ENCODE measurements around the gene NEUROG2. TPM values are rescaled to one million over a fixed set of nuclear protein-coding genes. Genes with fewer than 3 reads are reported as not detected.

Gene NEUROG2
- polyA plus RNA-seq, 1 donor from 2014 or later: 0.19 TPM

DNA sequence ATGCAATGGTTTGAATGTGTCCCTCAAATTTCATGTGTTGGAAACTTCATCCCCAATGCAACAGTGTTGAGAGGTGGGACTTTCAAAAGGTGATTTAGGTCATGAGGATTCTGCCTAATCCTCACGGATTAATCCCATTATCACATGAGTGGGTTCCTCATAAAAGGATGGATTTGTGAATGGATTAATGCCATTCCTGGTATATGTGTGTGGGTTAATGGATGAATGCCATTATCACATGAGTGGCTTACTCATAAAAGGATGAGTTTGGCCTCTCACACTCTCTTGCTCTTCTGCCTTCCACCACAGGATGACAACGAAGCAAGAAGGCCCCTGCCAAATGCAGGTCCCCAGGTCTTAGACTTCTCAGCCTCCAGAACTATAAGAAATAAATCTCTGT lies 30.5 kb upstream of the NEUROG2 start:
- no peaks in the 10 kb centered on the region for H3F3A ChIP-seq (ENCODE audit: insufficient read depth, low read length, poor library complexity, severe bottlenecking)
- no peak overlapping the region for H3K4me2 ChIP-seq (ENCODE audit: low read length)
- H3K9ac ChIP-seq (ENCODE audit: low read length): no peak overlapping the region
- H4K20me1 ChIP-seq (ENCODE audit: insufficient read depth): no peaks in the 10 kb centered on the region
- H3K27ac ChIP-seq (ENCODE audit: low read length): no peak overlapping the region
- no peak overlapping the region for H2AFZ ChIP-seq (ENCODE audit: low read depth, low read length)
- no peaks in the 10 kb centered on the region for H3K79me2 ChIP-seq (replicated peaks; ENCODE audit: insufficient read depth, low read length)
- TF ChIP-seq TAF1 (IDR thresholded peaks at IDR 0.05; ENCODE audit: low read depth) (no peak), EP300 (conservative IDR thresholded peaks at IDR 0.05; ENCODE audit: poor library complexity, severe bottlenecking) (no peak), EZH2 (IDR thresholded peaks at IDR 0.05; ENCODE audit: borderline replicate concordance, insufficient read depth, low read length, poor library complexity, severe bottlenecking) (no peak)
- TF ChIP-seq, protein P1, sequence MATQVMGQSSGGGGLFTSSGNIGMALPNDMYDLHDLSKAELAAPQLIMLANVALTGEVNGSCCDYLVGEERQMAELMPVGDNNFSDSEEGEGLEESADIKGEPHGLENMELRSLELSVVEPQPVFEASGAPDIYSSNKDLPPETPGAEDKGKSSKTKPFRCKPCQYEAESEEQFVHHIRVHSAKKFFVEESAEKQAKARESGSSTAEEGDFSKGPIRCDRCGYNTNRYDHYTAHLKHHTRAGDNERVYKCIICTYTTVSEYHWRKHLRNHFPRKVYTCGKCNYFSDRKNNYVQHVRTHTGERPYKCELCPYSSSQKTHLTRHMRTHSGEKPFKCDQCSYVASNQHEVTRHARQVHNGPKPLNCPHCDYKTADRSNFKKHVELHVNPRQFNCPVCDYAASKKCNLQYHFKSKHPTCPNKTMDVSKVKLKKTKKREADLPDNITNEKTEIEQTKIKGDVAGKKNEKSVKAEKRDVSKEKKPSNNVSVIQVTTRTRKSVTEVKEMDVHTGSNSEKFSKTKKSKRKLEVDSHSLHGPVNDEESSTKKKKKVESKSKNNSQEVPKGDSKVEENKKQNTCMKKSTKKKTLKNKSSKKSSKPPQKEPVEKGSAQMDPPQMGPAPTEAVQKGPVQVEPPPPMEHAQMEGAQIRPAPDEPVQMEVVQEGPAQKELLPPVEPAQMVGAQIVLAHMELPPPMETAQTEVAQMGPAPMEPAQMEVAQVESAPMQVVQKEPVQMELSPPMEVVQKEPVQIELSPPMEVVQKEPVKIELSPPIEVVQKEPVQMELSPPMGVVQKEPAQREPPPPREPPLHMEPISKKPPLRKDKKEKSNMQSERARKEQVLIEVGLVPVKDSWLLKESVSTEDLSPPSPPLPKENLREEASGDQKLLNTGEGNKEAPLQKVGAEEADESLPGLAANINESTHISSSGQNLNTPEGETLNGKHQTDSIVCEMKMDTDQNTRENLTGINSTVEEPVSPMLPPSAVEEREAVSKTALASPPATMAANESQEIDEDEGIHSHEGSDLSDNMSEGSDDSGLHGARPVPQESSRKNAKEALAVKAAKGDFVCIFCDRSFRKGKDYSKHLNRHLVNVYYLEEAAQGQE (IDR thresholded peaks at IDR 0.05; ENCODE audit: borderline replicate concordance): no peak
- H3K9me3 ChIP-seq (ENCODE audit: low read length): no peaks in the 10 kb centered on the region
- no peaks in the 10 kb centered on the region for H3K9me2 ChIP-seq (ENCODE audit: insufficient read depth, low read length)
- H3K4me3 ChIP-seq (ENCODE audit: low read length): no peak overlapping the region
- no peaks in the 10 kb centered on the region for H3K27me3 ChIP-seq (ENCODE audit: insufficient read depth, low read depth, low read length)
- no peaks in the 10 kb centered on the region for H3K36me3 ChIP-seq (ENCODE audit: insufficient read depth, low read length)

DNA sequence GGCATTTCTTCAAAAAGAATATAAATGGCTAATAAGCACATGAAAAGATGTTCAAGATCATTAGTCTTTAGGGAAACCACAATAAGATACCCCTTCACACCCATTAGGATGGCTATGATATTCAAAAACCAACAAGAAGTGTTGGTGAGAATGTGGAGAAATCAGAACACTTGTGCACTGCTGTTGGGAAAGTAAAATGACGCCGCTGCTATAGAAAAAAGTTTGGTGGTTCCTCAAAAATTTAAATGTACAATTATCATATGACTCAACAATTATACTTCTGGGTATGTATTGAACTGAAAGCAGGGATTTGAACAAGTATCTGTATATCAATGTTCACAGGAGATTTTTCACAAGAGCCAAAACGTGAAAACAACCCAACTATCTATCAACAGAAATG lies 29.4 kb upstream of the NEUROG2 start:
- no peaks in the 10 kb centered on the region for H3K9me2 ChIP-seq (ENCODE audit: insufficient read depth, low read length)
- no peak overlapping the region for H3K4me2 ChIP-seq (ENCODE audit: low read length)
- H4K20me1 ChIP-seq (ENCODE audit: insufficient read depth): no peaks in the 10 kb centered on the region
- H3K27ac ChIP-seq (ENCODE audit: low read length): no peak overlapping the region
- TF ChIP-seq, protein P2, sequence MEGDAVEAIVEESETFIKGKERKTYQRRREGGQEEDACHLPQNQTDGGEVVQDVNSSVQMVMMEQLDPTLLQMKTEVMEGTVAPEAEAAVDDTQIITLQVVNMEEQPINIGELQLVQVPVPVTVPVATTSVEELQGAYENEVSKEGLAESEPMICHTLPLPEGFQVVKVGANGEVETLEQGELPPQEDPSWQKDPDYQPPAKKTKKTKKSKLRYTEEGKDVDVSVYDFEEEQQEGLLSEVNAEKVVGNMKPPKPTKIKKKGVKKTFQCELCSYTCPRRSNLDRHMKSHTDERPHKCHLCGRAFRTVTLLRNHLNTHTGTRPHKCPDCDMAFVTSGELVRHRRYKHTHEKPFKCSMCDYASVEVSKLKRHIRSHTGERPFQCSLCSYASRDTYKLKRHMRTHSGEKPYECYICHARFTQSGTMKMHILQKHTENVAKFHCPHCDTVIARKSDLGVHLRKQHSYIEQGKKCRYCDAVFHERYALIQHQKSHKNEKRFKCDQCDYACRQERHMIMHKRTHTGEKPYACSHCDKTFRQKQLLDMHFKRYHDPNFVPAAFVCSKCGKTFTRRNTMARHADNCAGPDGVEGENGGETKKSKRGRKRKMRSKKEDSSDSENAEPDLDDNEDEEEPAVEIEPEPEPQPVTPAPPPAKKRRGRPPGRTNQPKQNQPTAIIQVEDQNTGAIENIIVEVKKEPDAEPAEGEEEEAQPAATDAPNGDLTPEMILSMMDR (IDR thresholded peaks at IDR 0.05; ENCODE audit: poor library complexity, severe bottlenecking): no peak
- TF ChIP-seq EZH2 (IDR thresholded peaks at IDR 0.05; ENCODE audit: borderline replicate concordance, insufficient read depth, low read length, poor library complexity, severe bottlenecking) (no peak), SMC3 (conservative IDR thresholded peaks at IDR 0.05; ENCODE audit: poor library complexity) (no peak)
- H3K9ac ChIP-seq (ENCODE audit: low read length): no peak overlapping the region
- H3K4me3 ChIP-seq (ENCODE audit: low read length): no peak overlapping the region
- H3F3A ChIP-seq (ENCODE audit: insufficient read depth, low read length, poor library complexity, severe bottlenecking): no peaks in the 10 kb centered on the region
- H3K79me2 ChIP-seq (replicated peaks; ENCODE audit: insufficient read depth, low read length): no peaks in the 10 kb centered on the region
- H2AFZ ChIP-seq (ENCODE audit: low read depth, low read length): no peak overlapping the region
- H3K9me3 ChIP-seq (ENCODE audit: low read length): no peaks in the 10 kb centered on the region
- no peaks in the 10 kb centered on the region for H3K27me3 ChIP-seq (ENCODE audit: insufficient read depth, low read depth, low read length)
- H3K36me3 ChIP-seq (ENCODE audit: insufficient read depth, low read length): no peaks in the 10 kb centered on the region

DNA sequence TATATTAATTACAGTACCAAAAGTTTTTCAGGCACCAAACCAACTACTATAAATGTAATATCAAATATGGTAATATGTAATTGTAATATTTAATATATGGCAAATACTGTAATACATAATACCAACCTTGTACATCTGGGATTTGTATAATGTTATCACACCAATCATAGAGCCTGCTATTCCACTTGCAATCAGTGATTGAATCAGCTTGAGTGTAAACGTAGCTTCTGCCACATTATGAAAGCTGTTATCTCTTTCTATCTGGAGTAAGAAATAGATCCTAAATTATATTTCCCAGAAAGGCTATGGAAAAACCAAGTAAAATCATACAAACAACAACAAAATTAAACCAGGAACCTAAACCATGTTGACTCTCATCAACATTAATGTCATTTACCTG lies 24.7 kb upstream of the NEUROG2 start:
- Histone ChIP-seq H2AFZ (ENCODE audit: low read depth, low read length) (no peak overlapping the region), H3K9ac (ENCODE audit: low read length) (no peak overlapping the region)
- no peak for TF ChIP-seq RAD21 (conservative IDR thresholded peaks at IDR 0.05)
- TF ChIP-seq POLR2AphosphoS5 (IDR thresholded peaks at IDR 0.05): no peak
- no peak for TF ChIP-seq TAF1 (IDR thresholded peaks at IDR 0.05; ENCODE audit: low read depth)

More for the DNA sequence above, 24.7 kb upstream of the NEUROG2 start:
- H3K36me3 ChIP-seq (ENCODE audit: insufficient read depth, low read length): no peaks in the 10 kb centered on the region
- no peaks in the 10 kb centered on the region for H3K79me2 ChIP-seq (replicated peaks; ENCODE audit: insufficient read depth, low read length)
- H3K4me2 ChIP-seq (ENCODE audit: low read length): no peak overlapping the region
- H3F3A ChIP-seq (ENCODE audit: insufficient read depth, low read length, poor library complexity, severe bottlenecking): no peaks in the 10 kb centered on the region
- H4K20me1 ChIP-seq (ENCODE audit: insufficient read depth): no peaks in the 10 kb centered on the region
- H3K9me2 ChIP-seq (ENCODE audit: insufficient read depth, low read length): no peaks in the 10 kb centered on the region
- H3K27me3 ChIP-seq (ENCODE audit: insufficient read depth, low read depth, low read length): no peaks in the 10 kb centered on the region
- H3K27ac ChIP-seq (ENCODE audit: low read length): no peak overlapping the region
- H3K4me3 ChIP-seq (ENCODE audit: low read length): no peak overlapping the region
- H3K9me3 ChIP-seq (ENCODE audit: low read length): no peaks in the 10 kb centered on the region

Measured in neural cell (in vitro differentiated cells).